ENCODE results near the gene CCL23.

DNA sequence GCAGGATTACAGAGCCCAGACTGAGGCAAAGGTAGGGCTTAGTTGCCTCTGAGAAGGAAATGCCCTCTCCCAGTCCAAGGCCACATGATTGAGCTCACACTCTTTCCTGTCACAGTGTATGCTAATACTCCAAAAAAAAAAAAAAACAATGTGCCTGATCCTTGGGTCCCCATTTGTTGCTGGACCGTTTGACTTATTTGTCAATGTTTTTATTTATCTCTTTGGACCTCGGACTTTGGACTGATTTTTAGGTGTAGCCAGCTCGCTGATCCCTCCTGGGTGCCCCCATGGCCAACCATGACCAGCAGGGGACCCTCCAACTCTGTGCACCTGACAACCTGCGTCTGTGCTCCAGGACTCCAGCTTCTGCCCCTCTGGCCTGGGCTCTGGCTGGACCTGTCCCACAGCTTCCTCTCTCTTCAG is 35.9 kb downstream of the CCL23 start:
- TF ChIP-seq POLR2AphosphoS5 (IDR thresholded peaks at IDR 0.05; ENCODE audit: borderline replicate concordance, low read depth, low read length): no peak
- TF ChIP-seq EZH2 (IDR thresholded peaks at IDR 0.05): no peak
- no peak for TF ChIP-seq FOXP2 (optimal IDR thresholded peaks at IDR 0.05; ENCODE audit: control extremely low read depth, extremely low read length, insufficient read depth)
